ENCODE data around the gene COPA. TPM values are rescaled to one million over a fixed set of nuclear protein-coding genes. Genes with fewer than 3 reads are reported as not detected.
"Not testable (repeated sequence)": the region's sequence is repeated elsewhere in the genome, so short reads cannot be mapped to it uniquely, and the experiment has no call there.

Gene COPA
- 100 to 1,000 TPM; 119 to 137 TPM for total RNA-seq

DNA sequence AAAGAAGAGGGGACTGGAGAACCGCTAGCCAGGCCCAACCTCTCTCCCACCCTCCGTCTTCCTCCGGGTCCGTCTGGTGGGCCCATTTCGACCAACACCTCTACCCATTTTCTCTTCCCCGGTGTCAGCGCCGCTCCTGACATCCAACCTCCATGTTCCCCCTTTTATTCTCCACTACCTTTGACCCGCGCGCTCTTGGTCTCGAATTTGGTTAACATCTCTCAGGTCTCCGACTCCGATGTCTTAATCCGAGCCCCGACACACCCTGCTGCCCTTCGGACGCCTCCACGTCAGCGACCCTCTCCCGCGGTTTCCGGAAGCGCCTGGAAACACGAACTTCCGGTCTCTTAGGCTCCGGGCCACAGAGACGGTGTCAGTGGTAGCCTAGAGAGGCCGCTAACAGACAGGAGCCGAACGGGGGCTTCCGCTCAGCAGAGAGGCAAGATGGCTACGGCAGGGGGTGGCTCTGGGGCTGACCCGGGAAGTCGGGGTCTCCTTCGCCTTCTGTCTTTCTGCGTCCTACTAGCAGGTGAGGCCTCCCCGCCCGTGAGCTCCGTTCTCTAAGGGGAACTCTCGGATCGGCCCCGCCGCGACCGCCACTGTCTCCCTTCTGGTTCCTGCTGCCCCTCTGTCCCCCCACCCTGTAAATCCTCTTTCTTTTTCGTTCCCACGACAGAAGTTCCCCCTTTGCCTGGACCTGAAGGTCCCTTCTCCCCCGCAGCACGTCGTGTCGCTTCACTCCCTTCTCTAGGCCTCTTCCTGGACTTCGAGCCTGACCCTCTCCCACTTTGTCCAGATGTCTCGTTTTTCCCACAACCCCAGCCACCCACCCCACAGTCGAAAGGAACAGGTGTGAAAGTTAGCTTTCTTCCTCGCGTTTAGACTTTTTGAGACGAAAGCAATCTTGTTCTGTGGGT, at the start of gene COPA, which contains the start of gene NCSTN:
COPA (minus strand) TSS at position 298 of the 917 bp plus-strand sequence; CDS start at position 218, 80 bp downstream.
NCSTN (plus strand) TSS at position 431 of the 917 bp plus-strand sequence; CDS start at position 445, 14 bp downstream.
- Mint-ChIP-seq H3K9me3 (no peaks in the 10 kb centered on the region), H3K27ac (peak within 1 kb of the TSS; percentile 100), H3K27me3 (no peaks in the 10 kb centered on the region), H3K4me3 (peak within 1 kb of the TSS; percentile 100), H3K36me3 (peaks cover 21% of the 10 kb centered on the region), H3K4me1 (peaks cover 44% of the 10 kb centered on the region)
- DNase-seq (peak; percentile 84), ATAC-seq (ENCODE audit: low read depth) (peak; percentile 98)
- POLR2A ChIA-PET: interaction anchor here (0.9 to 1.3 kb wide), 2 partner anchors 10 to 58 kb away, joined by 3 read pairs; partner anchors contain the start of gene PEX19

DNA sequence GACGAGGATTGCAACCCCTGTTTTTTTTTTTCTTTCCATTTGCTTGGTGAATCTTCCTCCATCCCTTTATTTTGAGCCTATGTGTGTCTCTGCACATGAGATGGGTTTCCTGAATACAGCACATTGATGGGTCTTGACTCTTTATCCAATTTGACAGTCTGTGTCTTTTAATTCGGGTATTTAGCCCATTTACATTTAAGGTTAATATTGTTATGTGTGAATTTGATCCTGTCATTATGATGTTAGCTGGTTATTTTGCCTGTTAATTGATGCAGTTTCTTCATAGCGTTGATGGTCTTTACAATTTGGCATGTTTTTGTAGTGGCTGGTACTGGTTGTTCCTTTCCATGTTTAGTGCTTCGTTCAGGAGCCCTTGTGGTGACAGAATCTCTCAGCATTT, 45.4 kb upstream of the COPA start:
- ATAC-seq (ENCODE audit: low read depth); H3K36me3 Mint-ChIP-seq; H3K9me3 Mint-ChIP-seq; DNase-seq; H3K27ac Mint-ChIP-seq; H3K4me3 Mint-ChIP-seq; H3K4me1 Mint-ChIP-seq; POLR2A ChIA-PET: not testable (repeated sequence)
- H3K27me3 Mint-ChIP-seq: peaks cover 26% of the 10 kb centered on the region

DNA sequence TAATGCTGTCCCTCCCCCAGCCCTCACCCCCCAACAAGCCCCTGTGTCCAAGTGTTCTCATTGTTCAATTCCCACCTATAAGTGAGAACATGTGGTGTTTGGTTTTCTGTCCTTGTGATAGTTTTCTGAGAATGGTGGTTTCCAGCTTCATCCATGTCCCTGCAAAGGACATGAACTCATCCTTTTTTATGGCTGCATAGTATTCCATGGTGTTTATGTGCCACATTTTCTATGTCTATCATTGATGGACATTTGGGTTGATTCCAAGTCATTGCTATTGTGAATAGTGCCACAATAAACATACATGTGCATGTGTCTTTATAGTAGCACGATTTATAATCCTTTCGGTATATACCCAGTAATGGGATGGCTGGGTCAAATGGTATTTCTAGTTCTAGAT, 41.8 kb upstream of the COPA start:
- POLR2A ChIA-PET; H3K27ac Mint-ChIP-seq; H3K36me3 Mint-ChIP-seq; H3K4me3 Mint-ChIP-seq; H3K9me3 Mint-ChIP-seq; DNase-seq; H3K4me1 Mint-ChIP-seq; ATAC-seq (ENCODE audit: low read depth): not testable (repeated sequence)
- peaks cover 23% of the 10 kb centered on the region for H3K27me3 Mint-ChIP-seq

- no peaks in the 10 kb centered on the region for H3K9me3 Mint-ChIP-seq
- H3K27me3 Mint-ChIP-seq: peaks cover 7% of the 10 kb centered on the region
- no peak for DNase-seq
- H3K4me3 Mint-ChIP-seq: no peak overlapping the region
- H3K4me1 Mint-ChIP-seq: peaks cover 9% of the 10 kb centered on the region
- POLR2A ChIA-PET: no interaction called here
- no peaks in the 10 kb centered on the region for H3K36me3 Mint-ChIP-seq
- no peak overlapping the region for H3K27ac Mint-ChIP-seq
- no peak for ATAC-seq (ENCODE audit: low read depth)
Measured at GRCh38 chr1:160377585-160378206, 34.6 kb upstream of the COPA start.

DNA sequence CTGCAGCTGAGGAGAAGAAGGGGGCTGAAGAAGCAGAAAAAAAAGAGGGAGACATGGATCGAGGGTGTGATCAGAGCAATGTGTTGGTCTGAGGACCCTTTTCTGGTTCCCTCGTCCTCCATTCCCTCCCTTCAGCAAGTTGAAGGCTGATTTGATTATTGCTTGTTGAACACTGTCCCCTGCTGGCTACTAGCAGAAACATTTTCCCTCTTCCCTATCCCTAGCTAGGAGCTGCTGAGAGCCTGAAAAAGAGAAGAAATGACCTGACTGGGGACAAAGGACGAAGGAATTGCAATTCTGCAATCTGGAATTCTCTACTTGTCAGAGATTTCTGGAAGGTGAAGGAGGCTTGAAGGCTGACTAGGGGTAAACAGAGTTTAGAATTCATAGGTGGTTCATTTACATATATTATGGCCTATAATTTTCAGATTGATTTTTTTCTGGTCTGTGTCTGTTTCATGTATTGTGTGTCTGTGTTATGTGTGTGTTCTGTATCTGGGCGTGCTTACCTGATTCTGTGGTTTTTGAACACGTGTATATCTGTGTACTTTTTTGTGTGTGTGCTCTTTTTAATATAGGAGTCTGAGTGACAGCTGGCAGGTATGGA, 33.6 kb upstream of the COPA start:
- Mint-ChIP-seq H3K36me3 (no peaks in the 10 kb centered on the region), H3K4me1 (peaks cover 9% of the 10 kb centered on the region), H3K27me3 (peaks cover 7% of the 10 kb centered on the region), H3K27ac (peak overlapping the region; percentile 47), H3K4me3 (peak overlapping the region; percentile 14), H3K9me3 (no peaks in the 10 kb centered on the region)
- peak; percentile 76 for ATAC-seq (ENCODE audit: low read depth)
- DNase-seq: no peak
- POLR2A ChIA-PET: interaction anchor here (0.8 kb wide), 1 partner anchor 278 kb away, joined by 3 read pairs; the partner anchor contains the start of gene IGSF8

DNA sequence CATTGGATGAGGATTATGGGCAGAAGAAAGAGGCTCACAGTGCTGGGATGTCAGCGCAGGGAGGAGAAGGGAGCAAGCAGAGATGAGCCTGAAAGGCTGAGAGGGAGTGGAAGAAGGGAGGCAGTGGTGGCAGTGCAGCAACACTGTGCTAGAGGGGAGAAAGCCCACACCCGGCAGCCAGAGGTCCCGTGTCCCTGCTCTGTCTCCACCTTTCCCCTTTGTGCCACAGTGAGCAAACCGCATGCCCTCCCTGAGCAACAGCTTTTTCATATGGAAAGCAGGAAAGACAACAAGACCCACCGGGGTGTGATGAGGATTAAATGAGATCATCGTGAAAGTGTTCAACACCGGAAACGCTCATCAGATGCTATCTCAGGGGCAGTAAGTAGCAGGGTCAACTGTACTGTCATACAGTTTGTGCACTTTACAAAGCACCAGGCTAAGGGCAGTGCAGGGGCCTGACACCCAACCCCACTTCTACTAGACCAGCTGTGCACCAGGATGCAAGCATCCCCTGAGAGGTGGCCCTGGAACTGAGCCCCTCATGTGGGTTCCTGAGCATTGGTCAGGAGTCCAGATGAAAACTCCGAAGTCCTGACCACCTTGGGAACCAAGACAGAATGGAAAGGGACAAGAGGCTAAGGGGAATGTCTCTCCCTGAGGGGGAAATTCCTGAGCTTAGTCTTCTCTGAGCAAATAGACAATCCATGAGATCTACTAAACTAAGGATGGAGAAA, 32.9 kb upstream of the COPA start:
- POLR2A ChIA-PET: interaction anchor here (0.8 kb wide), 1 partner anchor 277 kb away, joined by 3 read pairs; the partner anchor contains the start of gene IGSF8
- peak overlapping the region; percentile 25 for H3K4me3 Mint-ChIP-seq
- ATAC-seq (ENCODE audit: low read depth) (peak; percentile 43), DNase-seq (no peak)
- no peaks in the 10 kb centered on the region for H3K36me3 Mint-ChIP-seq
- H3K9me3 Mint-ChIP-seq: no peaks in the 10 kb centered on the region
- peaks cover 7% of the 10 kb centered on the region for H3K27me3 Mint-ChIP-seq
- peaks cover 9% of the 10 kb centered on the region for H3K4me1 Mint-ChIP-seq
- H3K27ac Mint-ChIP-seq: peak overlapping the region; percentile 53

GRCh38 chr1:160374306-160375110, 31.5 kb upstream of the COPA start:
- DNase-seq: no peak
- H3K9me3 Mint-ChIP-seq: no peaks in the 10 kb centered on the region
- POLR2A ChIA-PET: no interaction called here
- H3K4me3 Mint-ChIP-seq: no peak overlapping the region
- peaks cover 4% of the 10 kb centered on the region for H3K27me3 Mint-ChIP-seq
- ATAC-seq (ENCODE audit: low read depth): no peak
- no peaks in the 10 kb centered on the region for H3K36me3 Mint-ChIP-seq
- no peak overlapping the region for H3K27ac Mint-ChIP-seq
- H3K4me1 Mint-ChIP-seq: peaks cover 9% of the 10 kb centered on the region

DNA sequence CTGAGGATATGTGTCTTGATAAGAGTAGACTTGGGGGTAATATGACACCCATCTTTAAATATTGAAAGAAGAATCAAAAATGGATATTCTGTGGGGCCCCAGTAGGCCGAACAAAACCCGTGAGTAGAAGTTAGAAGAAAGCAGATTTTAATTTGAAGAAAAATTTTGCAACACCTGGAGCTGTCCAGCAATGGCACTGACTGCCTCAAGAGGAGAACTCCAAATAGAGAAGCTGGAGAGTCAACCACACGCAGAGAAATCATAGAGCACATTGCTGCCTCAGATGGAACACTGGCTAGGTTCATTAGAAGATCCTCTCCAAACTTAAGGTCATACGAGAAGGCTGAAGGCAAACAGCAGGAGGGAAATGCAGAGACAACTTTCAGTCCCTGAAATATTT, 30.6 kb upstream of the COPA start:
- DNase-seq (no peak), ATAC-seq (ENCODE audit: low read depth) (no peak)
- no peaks in the 10 kb centered on the region for H3K36me3 Mint-ChIP-seq
- H3K4me1 Mint-ChIP-seq: peaks cover 9% of the 10 kb centered on the region
- H3K27ac Mint-ChIP-seq: no peak overlapping the region
- H3K27me3 Mint-ChIP-seq: no peaks in the 10 kb centered on the region
- no peak overlapping the region for H3K4me3 Mint-ChIP-seq
- POLR2A ChIA-PET: interaction anchor here (0.6 kb wide), 1 partner anchor 25 kb away, joined by 3 read pairs; no protein-coding TSS in a partner anchor
- no peaks in the 10 kb centered on the region for H3K9me3 Mint-ChIP-seq

DNA sequence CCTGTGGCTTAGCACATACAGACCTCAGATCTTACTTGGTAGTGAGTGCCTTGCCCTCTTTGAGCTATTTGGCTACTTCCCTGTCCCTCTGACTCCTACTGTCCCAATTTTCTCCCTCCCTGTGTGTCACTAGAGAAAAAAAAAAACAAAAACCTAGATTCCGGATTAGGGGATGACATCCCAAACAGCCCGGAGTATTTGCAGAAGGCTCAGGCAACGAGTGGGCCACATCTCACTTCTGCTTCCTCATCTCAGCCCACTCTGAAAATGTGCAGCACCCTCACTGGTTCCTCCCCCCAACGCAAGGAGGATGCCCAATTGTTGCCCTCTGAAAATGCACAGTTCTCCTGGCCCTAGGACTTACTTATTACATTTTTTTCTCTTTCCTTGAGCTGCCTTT, 28.7 kb upstream of the COPA start:
- Mint-ChIP-seq H3K9me3 (no peaks in the 10 kb centered on the region), H3K4me1 (peaks cover 20% of the 10 kb centered on the region), H3K27ac (no peak overlapping the region), H3K4me3 (no peak overlapping the region), H3K27me3 (no peaks in the 10 kb centered on the region), H3K36me3 (no peaks in the 10 kb centered on the region)
- DNase-seq: no peak
- POLR2A ChIA-PET: no interaction called here
- no peak for ATAC-seq (ENCODE audit: low read depth)

- H3K4me3 Mint-ChIP-seq: no peak overlapping the region
- ATAC-seq (ENCODE audit: low read depth) (no peak), DNase-seq (no peak)
- peaks cover 18% of the 10 kb centered on the region for H3K4me1 Mint-ChIP-seq
- no peak overlapping the region for H3K27ac Mint-ChIP-seq
- POLR2A ChIA-PET: no interaction called here
- no peaks in the 10 kb centered on the region for H3K36me3 Mint-ChIP-seq
- no peaks in the 10 kb centered on the region for H3K9me3 Mint-ChIP-seq
- no peaks in the 10 kb centered on the region for H3K27me3 Mint-ChIP-seq
Measured at GRCh38 chr1:160371346-160371631, 28.2 kb upstream of the COPA start.

DNA sequence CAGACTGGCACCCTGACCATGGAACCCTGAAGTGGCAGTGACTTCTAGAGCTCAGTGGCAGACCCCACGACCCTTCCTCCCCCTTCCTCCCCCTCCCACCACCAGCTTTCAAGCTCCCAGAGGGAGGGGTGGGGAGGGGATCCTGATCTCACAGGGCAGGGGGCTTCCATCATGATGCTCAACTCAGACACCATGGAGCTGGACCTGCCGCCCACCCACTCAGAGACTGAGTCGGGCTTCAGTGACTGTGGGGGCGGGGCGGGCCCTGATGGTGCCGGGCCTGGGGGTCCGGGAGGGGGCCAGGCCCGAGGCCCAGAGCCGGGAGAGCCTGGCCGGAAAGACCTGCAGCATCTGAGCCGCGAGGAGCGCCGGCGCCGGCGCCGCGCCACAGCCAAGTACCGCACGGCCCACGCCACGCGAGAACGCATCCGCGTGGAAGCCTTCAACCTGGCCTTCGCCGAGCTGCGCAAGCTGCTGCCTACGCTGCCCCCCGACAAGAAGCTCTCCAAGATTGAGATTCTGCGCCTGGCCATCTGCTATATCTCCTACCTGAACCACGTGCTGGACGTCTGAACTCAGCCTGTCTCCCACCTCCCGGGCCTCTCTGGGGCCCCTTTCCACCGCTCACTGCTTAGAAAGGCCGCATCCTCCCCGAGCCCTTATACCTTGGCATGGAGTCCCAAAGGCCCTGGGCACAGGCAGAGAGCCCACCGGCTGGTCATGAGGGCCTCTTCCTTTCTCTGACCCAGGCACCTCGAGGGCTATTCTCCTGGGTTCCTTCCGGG, 27.7 kb upstream of the COPA start:
- H3K36me3 Mint-ChIP-seq: no peaks in the 10 kb centered on the region
- DNase-seq (no peak), ATAC-seq (ENCODE audit: low read depth) (no peak)
- no peak overlapping the region for H3K27ac Mint-ChIP-seq
- H3K4me1 Mint-ChIP-seq: peaks cover 14% of the 10 kb centered on the region
- POLR2A ChIA-PET: no interaction called here
- H3K27me3 Mint-ChIP-seq: no peaks in the 10 kb centered on the region
- no peaks in the 10 kb centered on the region for H3K9me3 Mint-ChIP-seq
- H3K4me3 Mint-ChIP-seq: no peak overlapping the region

DNA sequence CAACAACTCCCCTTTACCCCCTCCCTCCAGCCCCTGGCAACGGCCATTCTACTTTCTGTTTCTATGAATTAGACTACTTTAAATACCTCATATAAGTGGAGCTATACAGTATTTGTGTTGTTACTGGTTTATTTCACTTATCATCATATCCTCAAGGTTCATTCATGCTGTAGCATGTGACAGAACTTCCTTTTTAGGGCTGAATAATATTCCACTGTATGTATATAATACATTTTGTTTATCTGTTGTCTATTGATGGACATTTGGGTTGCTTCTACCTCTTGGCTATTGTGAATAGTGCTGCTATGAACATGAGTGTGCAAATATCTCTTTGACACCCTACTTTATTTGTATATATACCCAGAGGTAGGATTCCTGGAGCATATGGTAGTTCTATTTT, 26.0 kb upstream of the COPA start:
- DNase-seq (no peak), ATAC-seq (ENCODE audit: low read depth) (no peak)
- no peak overlapping the region for H3K27ac Mint-ChIP-seq
- peaks cover 11% of the 10 kb centered on the region for H3K4me1 Mint-ChIP-seq
- no peaks in the 10 kb centered on the region for H3K9me3 Mint-ChIP-seq
- H3K36me3 Mint-ChIP-seq: no peaks in the 10 kb centered on the region
- no peak overlapping the region for H3K4me3 Mint-ChIP-seq
- POLR2A ChIA-PET: no interaction called here
- H3K27me3 Mint-ChIP-seq: no peaks in the 10 kb centered on the region

Measured in activated naive CD8-positive, alpha-beta T cell treated with anti-CD3 and anti-CD28 coated beads, Interleukin-2, amount 10 ng/mL, durations not matched to agents 7 days and 5 days (primary cell).